GM23248 (cell line): ENCODE results near the gene KNTC1. TPM values are rescaled to one million over a fixed set of nuclear protein-coding genes. Genes with fewer than 3 reads are reported as not detected.
A peak's percentile ranks its signal among the peaks of the same experiment; 100 is the strongest.

ENCODE experiments used
- DNase-seq: peaks from one replicate; pipeline ENCODE4 v3.0.0-alpha.2; 2015
- H2AFZ ChIP-seq: fragments of 200-600 bp; sonication (generic); 2 replicates; pipeline ENCODE4 v1.6.1; 2016; ENCODE audit warnings: antibody characterized with exemption
- H3F3A ChIP-seq: fragments of 200-600 bp; sonication (generic); 2 replicates; pipeline ENCODE4 v1.6.1; 2016; ENCODE audit warnings: mild to moderate bottlenecking, antibody characterized with exemption, mixed run types; ENCODE audit not compliant: insufficient read depth
- H3K27ac ChIP-seq: fragments of 200-600 bp; sonication (generic); 2 replicates; pipeline ENCODE4 v1.5.1; 2016; ENCODE audit warnings: mild to moderate bottlenecking
- H3K27me3 ChIP-seq: fragments of 200-600 bp; sonication (generic); replicated peaks from 2 replicates; pipeline ENCODE4 v1.6.1; 2016; ENCODE audit warnings: mild to moderate bottlenecking; ENCODE audit not compliant: insufficient read depth
- H3K36me3 ChIP-seq: fragments of 200-600 bp; sonication (generic); 2 replicates; pipeline ENCODE4 v1.6.1; 2016; ENCODE audit warnings: low read depth, mild to moderate bottlenecking
- H3K4me1 ChIP-seq: fragments of 200-600 bp; sonication (generic); 2 replicates; pipeline ENCODE4 v1.6.1; 2016; ENCODE audit warnings: mild to moderate bottlenecking; ENCODE audit not compliant: insufficient read depth
- H3K4me2 ChIP-seq: fragments of 200-600 bp; sonication (generic); one replicate; pipeline ENCODE4 v1.6.1; 2016; ENCODE audit warnings: mild to moderate bottlenecking; ENCODE audit not compliant: unreplicated experiment
- H3K4me3 ChIP-seq: fragments of 200-600 bp; sonication (generic); 2 replicates; pipeline ENCODE4 v1.5.1; 2016; ENCODE audit warnings: mild to moderate bottlenecking
- H3K79me2 ChIP-seq: fragments of 200-600 bp; sonication (generic); 2 replicates; pipeline ENCODE4 v1.6.1; 2016; ENCODE audit warnings: mild to moderate bottlenecking; ENCODE audit not compliant: insufficient read depth
- H3K9ac ChIP-seq: fragments of 200-600 bp; sonication (generic); 2 replicates; pipeline ENCODE4 v1.6.1; 2016; ENCODE audit warnings: mild to moderate bottlenecking
- H3K9me2 ChIP-seq: fragments of 200-600 bp; sonication (generic); 2 replicates; pipeline ENCODE4 v1.6.1; 2016; ENCODE audit warnings: mixed run types, mild to moderate bottlenecking, moderate library complexity; ENCODE audit not compliant: insufficient read depth
- H3K9me3 ChIP-seq: fragments of 200-600 bp; sonication (generic); one replicate; pipeline ENCODE4 v1.6.1; 2017; ENCODE audit warnings: low read depth
- H4K20me1 ChIP-seq: fragments of 200-600 bp; sonication (generic); 2 replicates; pipeline ENCODE4 v1.6.0; 2016; ENCODE audit not compliant: insufficient read depth
- EZH2 ChIP-seq: fragments of 200-600 bp; sonication (generic); IDR thresholded peaks from 2 replicates; pipeline ENCODE4 v1.6.1; 2018; ENCODE audit warnings: antibody characterized with exemption, mild to moderate bottlenecking; ENCODE audit not compliant: insufficient read depth, poor library complexity, severe bottlenecking
- EZH2phosphoT487 ChIP-seq: fragments of 200-600 bp; sonication (generic); IDR thresholded peaks from 2 replicates; pipeline ENCODE4 v1.6.1; 2018; ENCODE audit warnings: antibody characterized with exemption, moderate library complexity, mild to moderate bottlenecking, low read depth; ENCODE audit not compliant: insufficient read depth
- WGBS, 2 experiments: methylation state at CpG; one replicate each; pipeline ENCODE4 v1.1.6; 2015 to 2017; ENCODE audit warnings: low lambda C conversion rate in 2 of 2, low coverage in 1 of 2; ENCODE audit errors: missing lambda C conversion rate in 2 of 2; 5-methylcytosine and 5-hydroxymethylcytosine counted together
- in situ Hi-C: fragments of 300-500 bp; cut with MboI; formaldehyde crosslinking; loops from 2 replicates; pipeline ENCODE4 v1.15.0; 2020
- polyA plus RNA-seq: library from polyadenylated mRNA; unstranded; fragments of >200 nt; fragmentation: Nextera tagmentation; extraction: Ambion mirVana; gene quantifications from 2 replicates; pipeline ENCODE4 v1.2.1, GENCODE V29; 2016
- small RNA-seq: library from RNA; depleted of rRNA; stranded (forward); fragments of <200 nt; gene quantifications from one replicate; pipeline ENCODE3, GENCODE V24; 2014; ENCODE audit warnings: low read depth, low replicate concordance
- total RNA-seq: library from RNA; depleted of rRNA; stranded (reverse); fragments of >200 nt; shearing (Covaris generic); gene quantifications from 2 replicates; pipeline ENCODE4 v1.2.3, GENCODE V29; 2014; rRNA removed

Gene KNTC1
- total and polyA plus RNA-seq, 2 experiments from 2014 or later: 8.1 to 15.5 TPM

GRCh38 chr12:122668268-122668667 is 141.2 kb downstream of the KNTC1 start:
- H3K36me3 ChIP-seq: no peaks in the 10 kb centered on the region
- no peak overlapping the region for H3K9ac ChIP-seq
- peaks cover 11% of the 10 kb centered on the region for H3K4me1 ChIP-seq
- TF ChIP-seq EZH2: no peak
- no peak for TF ChIP-seq EZH2phosphoT487
- no peak overlapping the region for H3K4me3 ChIP-seq
- H2AFZ ChIP-seq: no peak overlapping the region
- DNase-seq: no peak
- no peaks in the 10 kb centered on the region for H4K20me1 ChIP-seq
- H3K27me3 ChIP-seq: no peaks in the 10 kb centered on the region
- no peak overlapping the region for H3K27ac ChIP-seq
- H3K9me3 ChIP-seq: no peaks in the 10 kb centered on the region
- H3K79me2 ChIP-seq: no peaks in the 10 kb centered on the region
- 96 to 98% methylated on average over 2 of the region's 2 CpGs for WGBS, 2 experiments
- H3K4me2 ChIP-seq: no peak overlapping the region
- in situ Hi-C loops: no loop called here
- H3K9me2 ChIP-seq: no peaks in the 10 kb centered on the region
- H3F3A ChIP-seq: peaks cover 15% of the 10 kb centered on the region

DNA sequence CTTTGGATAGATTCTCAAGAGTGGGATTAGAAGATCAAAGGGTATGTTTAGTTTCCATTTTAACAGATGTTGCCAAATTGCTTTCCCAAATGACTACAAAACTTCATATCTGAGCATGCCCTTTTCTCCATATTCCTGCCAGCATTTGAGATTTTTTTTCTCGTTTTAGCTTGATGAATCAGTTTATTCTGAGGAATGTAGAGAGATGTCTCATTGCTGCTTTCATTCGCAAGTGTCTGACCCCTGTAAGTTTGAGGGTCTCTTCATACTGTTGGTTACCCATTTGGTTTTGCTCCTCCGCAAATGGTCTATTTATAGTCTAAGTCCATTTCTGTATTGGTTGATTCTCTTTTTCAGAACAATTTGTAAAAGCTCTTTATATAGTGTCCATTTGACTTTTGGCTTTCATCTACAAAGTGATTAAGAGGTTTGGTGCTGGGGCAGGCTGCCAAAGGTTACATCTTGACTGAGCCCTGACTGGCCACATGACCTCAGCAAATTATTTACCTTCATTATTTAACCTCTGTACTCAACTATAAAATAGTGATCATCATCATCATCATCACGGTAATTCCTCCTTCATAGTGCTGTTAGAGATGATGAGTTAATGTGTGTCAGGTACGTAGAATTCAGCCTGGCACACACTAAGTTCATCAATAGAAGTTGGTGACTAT is 142.5 kb downstream of the KNTC1 start:
- 17 to 20% methylated on average over 5 of the region's 5 CpGs for WGBS, 2 experiments
- peak; percentile 75 for DNase-seq

GRCh38 chr12:122672515-122672914 is 145.5 kb downstream of the KNTC1 start:
- in situ Hi-C loops: no loop called here
- no peak overlapping the region for H3K9ac ChIP-seq
- no peaks in the 10 kb centered on the region for H3K27me3 ChIP-seq
- no peaks in the 10 kb centered on the region for H3K9me3 ChIP-seq
- H3K4me2 ChIP-seq: no peak overlapping the region
- no peak overlapping the region for H2AFZ ChIP-seq
- H3K36me3 ChIP-seq: no peaks in the 10 kb centered on the region
- TF ChIP-seq EZH2phosphoT487 (no peak), EZH2 (no peak)
- no peaks in the 10 kb centered on the region for H3K9me2 ChIP-seq
- H3K4me1 ChIP-seq: peaks cover 11% of the 10 kb centered on the region
- no peak for DNase-seq
- no peak overlapping the region for H3K27ac ChIP-seq
- peaks cover 15% of the 10 kb centered on the region for H3F3A ChIP-seq
- H4K20me1 ChIP-seq: no peaks in the 10 kb centered on the region
- 97 to 98% methylated on average over 2 of the region's 2 CpGs for WGBS, 2 experiments
- H3K79me2 ChIP-seq: no peaks in the 10 kb centered on the region
- no peak overlapping the region for H3K4me3 ChIP-seq

More for the DNA sequence above, 142.5 kb downstream of the KNTC1 start:
- no peak for TF ChIP-seq EZH2phosphoT487
- no peak for TF ChIP-seq EZH2
- Histone ChIP-seq H4K20me1 (no peaks in the 10 kb centered on the region), H2AFZ (0 out of 2 replicates have a peak overlapping the region, but pooled peaks have one; percentile 28), H3K27ac (peak overlapping the region; percentile 25; the same call in 1 of the 2 replicates), H3K36me3 (no peaks in the 10 kb centered on the region), H3K4me3 (peak overlapping the region; percentile 56), H3K9me3 (no peaks in the 10 kb centered on the region), H3K4me1 (peaks cover 11% of the 10 kb centered on the region), H3K9ac (no peak overlapping the region), H3F3A (peaks cover 15% of the 10 kb centered on the region), H3K79me2 (no peaks in the 10 kb centered on the region), H3K9me2 (no peaks in the 10 kb centered on the region), H3K27me3 (no peaks in the 10 kb centered on the region), H3K4me2 (peak overlapping the region; percentile 79)
- in situ Hi-C loops: no loop called here

Small RNAs within 50 kb of the gene (small RNA-seq; reads per million reads assigned to genes)
- gene AC026333.1 (not detected), gene RF00411 (not detected)

Other genes with a start within 250 kb of the KNTC1 start
- 52.5 and 61.7 TPM in 2 replicates for gene CLIP1, start 104.6 kb upstream of the KNTC1 start, total RNA-seq
- 74.5 and 77.8 TPM in 2 replicates for gene CLIP1, start 104.6 kb upstream of the KNTC1 start, polyA plus RNA-seq
- gene ZCCHC8, start 26.3 kb upstream of the KNTC1 start, total RNA-seq: 12.3 and 13.2 TPM in 2 replicates
- gene ZCCHC8, start 26.3 kb upstream of the KNTC1 start, polyA plus RNA-seq: 13.6 and 14.3 TPM in 2 replicates
- gene RSRC2, start 313 bp upstream of the KNTC1 start, total RNA-seq: 31.1 and 41.5 TPM in 2 replicates
- 45.8 and 51.7 TPM in 2 replicates for gene RSRC2, start 313 bp upstream of the KNTC1 start, polyA plus RNA-seq
- gene HCAR2, start 176.1 kb downstream of the KNTC1 start, total RNA-seq: not detected in 2 replicates
- not detected in 2 replicates for gene HCAR2, start 176.1 kb downstream of the KNTC1 start, polyA plus RNA-seq
- not detected in 2 replicates for gene HCAR3, start 189.6 kb downstream of the KNTC1 start, total RNA-seq
- not detected in 2 replicates for gene HCAR3, start 189.6 kb downstream of the KNTC1 start, polyA plus RNA-seq
- not detected in 2 replicates for gene HCAR1, start 203.6 kb downstream of the KNTC1 start, total RNA-seq
- not detected in 2 replicates for gene HCAR1, start 203.6 kb downstream of the KNTC1 start, polyA plus RNA-seq
- gene DENR, start 225.6 kb downstream of the KNTC1 start, total RNA-seq: 42.2 and 48.6 TPM in 2 replicates
- gene DENR, start 225.6 kb downstream of the KNTC1 start, polyA plus RNA-seq: 80.5 and 83.3 TPM in 2 replicates
- 0.22 TPM in 1 of 2 replicates, not detected in the other for gene CCDC62, start 247.3 kb downstream of the KNTC1 start, total RNA-seq
- gene CCDC62, start 247.3 kb downstream of the KNTC1 start, polyA plus RNA-seq: 0.22 TPM in 1 of 2 replicates, not detected in the other